ENCODE data around the gene AGBL4. TPM values are rescaled to one million over a fixed set of nuclear protein-coding genes. Genes with fewer than 3 reads are reported as not detected.

AGBL4 gene
- total RNA-seq, 4 donors from 2014 or later, result not detected

- intact Hi-C loops (cut with DNase I), result no loop called here
- 68 to 70% methylated on average over 3 of the region's 3 CpGs for WGBS, 2 donors
These were observed 599.0 kb downstream of the AGBL4 start for GRCh38 chr1:49424782-49425181.

GRCh38 chr1:49416758-49417157 lies 607.0 kb downstream of the AGBL4 start:
- TF ChIP-seq, protein P1, sequence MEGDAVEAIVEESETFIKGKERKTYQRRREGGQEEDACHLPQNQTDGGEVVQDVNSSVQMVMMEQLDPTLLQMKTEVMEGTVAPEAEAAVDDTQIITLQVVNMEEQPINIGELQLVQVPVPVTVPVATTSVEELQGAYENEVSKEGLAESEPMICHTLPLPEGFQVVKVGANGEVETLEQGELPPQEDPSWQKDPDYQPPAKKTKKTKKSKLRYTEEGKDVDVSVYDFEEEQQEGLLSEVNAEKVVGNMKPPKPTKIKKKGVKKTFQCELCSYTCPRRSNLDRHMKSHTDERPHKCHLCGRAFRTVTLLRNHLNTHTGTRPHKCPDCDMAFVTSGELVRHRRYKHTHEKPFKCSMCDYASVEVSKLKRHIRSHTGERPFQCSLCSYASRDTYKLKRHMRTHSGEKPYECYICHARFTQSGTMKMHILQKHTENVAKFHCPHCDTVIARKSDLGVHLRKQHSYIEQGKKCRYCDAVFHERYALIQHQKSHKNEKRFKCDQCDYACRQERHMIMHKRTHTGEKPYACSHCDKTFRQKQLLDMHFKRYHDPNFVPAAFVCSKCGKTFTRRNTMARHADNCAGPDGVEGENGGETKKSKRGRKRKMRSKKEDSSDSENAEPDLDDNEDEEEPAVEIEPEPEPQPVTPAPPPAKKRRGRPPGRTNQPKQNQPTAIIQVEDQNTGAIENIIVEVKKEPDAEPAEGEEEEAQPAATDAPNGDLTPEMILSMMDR (IDR thresholded peaks at IDR 0.05), result no peak
- Histone ChIP-seq H3K27ac (no peak overlapping the region), H3K4me1 (no peaks in the 10 kb centered on the region), H3K27me3 (no peaks in the 10 kb centered on the region), H3K4me3 (no peak overlapping the region), H3K36me3 (no peaks in the 10 kb centered on the region), H3K9me3 (no peaks in the 10 kb centered on the region)
- intact Hi-C loops (cut with DNase I), result no loop called here
- DNase-seq, result no peak
- 20 to 48% methylated on average over 1 of the region's 1 CpG for WGBS, 2 donors

More at GRCh38 chr1:49424782-49425181, 599.0 kb downstream of the AGBL4 start:
- Histone ChIP-seq H3K4me3 (no peak overlapping the region), H3K9me3 (no peaks in the 10 kb centered on the region), H3K27ac (no peak overlapping the region), H3K36me3 (no peaks in the 10 kb centered on the region), H3K27me3 (no peaks in the 10 kb centered on the region), H3K4me1 (no peaks in the 10 kb centered on the region)
- TF ChIP-seq POLR2A (IDR thresholded peaks at IDR 0.05), result no peak
- TF ChIP-seq, protein P1 (IDR thresholded peaks at IDR 0.05), result no peak
- DNase-seq, result no peak

GRCh38 chr1:49408346-49408745 lies 615.4 kb downstream of the AGBL4 start:
- Histone ChIP-seq H3K27me3 (no peaks in the 10 kb centered on the region), H3K4me3 (no peak overlapping the region), H3K9me3 (no peaks in the 10 kb centered on the region), H3K4me1 (no peaks in the 10 kb centered on the region), H3K27ac (no peak overlapping the region), H3K36me3 (no peaks in the 10 kb centered on the region)
- intact Hi-C loops (cut with DNase I), result no loop called here
- TF ChIP-seq, protein P1 (IDR thresholded peaks at IDR 0.05), result no peak
- no peak for TF ChIP-seq POLR2A (IDR thresholded peaks at IDR 0.05)
- DNase-seq, result no peak
- 72 to 77% methylated on average over 2 of the region's 2 CpGs for WGBS, 2 donors

DNA sequence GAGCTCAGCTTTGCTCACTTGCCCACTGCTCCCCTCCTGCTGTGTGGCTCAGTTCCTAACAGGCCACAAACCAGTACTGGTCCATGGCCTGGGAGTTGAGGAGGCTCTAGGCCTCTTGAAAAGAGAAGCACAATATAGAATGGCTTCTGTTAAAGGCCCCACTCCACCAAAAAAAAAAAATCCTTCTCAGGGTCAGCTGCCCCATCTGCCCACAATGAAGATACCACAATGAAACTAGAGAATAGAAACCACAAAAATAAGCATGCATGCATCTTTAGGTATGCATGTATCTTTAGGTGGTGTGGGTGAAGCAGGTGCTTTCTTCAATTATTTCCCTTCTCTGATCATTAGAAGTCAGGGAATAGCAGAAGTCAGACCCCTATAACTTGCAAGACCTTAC lies 626.7 kb downstream of the AGBL4 start:
- no peak overlapping the region for H3K27ac ChIP-seq
- no peaks in the 10 kb centered on the region for H3K27me3 ChIP-seq
- intact Hi-C loops (cut with DNase I), result no loop called here
- no peak for DNase-seq
- no peaks in the 10 kb centered on the region for H3K9me3 ChIP-seq
- no peak overlapping the region for H3K4me3 ChIP-seq
- TF ChIP-seq, protein P1 (IDR thresholded peaks at IDR 0.05), result no peak
- no peak for TF ChIP-seq POLR2A (IDR thresholded peaks at IDR 0.05)
- no peaks in the 10 kb centered on the region for H3K4me1 ChIP-seq
- no peaks in the 10 kb centered on the region for H3K36me3 ChIP-seq

- TF ChIP-seq, protein P1 (IDR thresholded peaks at IDR 0.05), result no peak
These were observed 629.6 kb downstream of the AGBL4 start for GRCh38 chr1:49394200-49394599.

More at GRCh38 chr1:49394200-49394599, 629.6 kb downstream of the AGBL4 start:
- Histone ChIP-seq H3K36me3 (no peaks in the 10 kb centered on the region), H3K4me1 (no peaks in the 10 kb centered on the region), H3K4me3 (no peak overlapping the region), H3K27ac (no peak overlapping the region), H3K27me3 (no peaks in the 10 kb centered on the region), H3K9me3 (no peaks in the 10 kb centered on the region)
- intact Hi-C loops (cut with DNase I), result no loop called here
- no peak for DNase-seq
- 76 to 85% methylated on average over 2 of the region's 2 CpGs for WGBS, 2 donors
